Neural progenitor cell (in vitro differentiated cells): Measurements from ENCODE around the gene MRPL17. TPM values are rescaled to one million over a fixed set of nuclear protein-coding genes. Genes with fewer than 3 reads are reported as not detected.
A peak's percentile ranks its signal among the peaks of the same experiment; 100 is the strongest.

ENCODE experiments used
- DNase-seq: peaks from one replicate; pipeline ENCODE4 v3.0.0-alpha.2; 2016; ENCODE audit warnings: low spot score
- H2AFZ ChIP-seq: fragments of 200-600 bp; sonication (generic); replicated peaks from 2 replicates; pipeline ENCODE4 v1.6.1; 2016; ENCODE audit warnings: antibody characterized with exemption
- H3F3A ChIP-seq: fragments of 200-600 bp; sonication (generic); 2 replicates; pipeline ENCODE4 v1.6.1; 2016; ENCODE audit warnings: antibody characterized with exemption, low read depth
- H3K27ac ChIP-seq: fragments of 200-600 bp; sonication (generic); 2 replicates; pipeline ENCODE4 v1.5.1; 2016; ENCODE audit warnings: mild to moderate bottlenecking
- H3K27me3 ChIP-seq: fragments of 200-600 bp; sonication (generic); 2 replicates; pipeline ENCODE4 v1.6.1; 2016; ENCODE audit warnings: mild to moderate bottlenecking, moderate library complexity
- H3K36me3 ChIP-seq: fragments of 200-600 bp; sonication (generic); 2 replicates; pipeline ENCODE4 v1.5.1; 2016
- H3K4me1 ChIP-seq: fragments of 200-600 bp; sonication (generic); 2 replicates; pipeline ENCODE4 v1.6.1; 2016; ENCODE audit warnings: mixed run types
- H3K4me2 ChIP-seq: fragments of 200-600 bp; sonication (generic); 2 replicates; pipeline ENCODE4 v1.6.1; 2016
- H3K4me3 ChIP-seq: fragments of 200-600 bp; sonication (generic); 2 replicates; pipeline ENCODE4 v1.5.1; 2016
- H3K79me2 ChIP-seq: fragments of 200-600 bp; sonication (generic); 2 replicates; pipeline ENCODE4 v1.6.1; 2016; ENCODE audit warnings: low read depth
- H3K9ac ChIP-seq: fragments of 200-600 bp; sonication (generic); 2 replicates; pipeline ENCODE4 v1.6.1; 2016
- H3K9me3 ChIP-seq: fragments of 200-600 bp; sonication (generic); 2 replicates; pipeline ENCODE4 v1.5.1; 2016; ENCODE audit warnings: low read depth
- H4K20me1 ChIP-seq: fragments of 200-600 bp; sonication (generic); 2 replicates; pipeline ENCODE4 v1.6.1; 2016; ENCODE audit warnings: low read depth
- H3K27ac Mint-ChIP-seq: 3 replicates; pipeline ENCODE4 v1.8.0; 2021; ENCODE audit warnings: mixed read lengths
- H3K27me3 Mint-ChIP-seq: 2 replicates; pipeline ENCODE4 v1.8.0; 2022; ENCODE audit warnings: low read depth, mild to moderate bottlenecking, inconsistent platforms, moderate library complexity, mixed read lengths; ENCODE audit not compliant: insufficient read depth
- H3K36me3 Mint-ChIP-seq: 3 replicates; pipeline ENCODE4 v1.8.0; 2021; ENCODE audit warnings: mixed read lengths
- H3K4me1 Mint-ChIP-seq: 3 replicates; pipeline ENCODE4 v1.8.0; 2021; ENCODE audit warnings: mixed read lengths
- H3K4me3 Mint-ChIP-seq: 3 replicates; pipeline ENCODE4 v1.8.0; 2021; ENCODE audit warnings: mild to moderate bottlenecking, moderate library complexity, mixed read lengths
- H3K9me3 Mint-ChIP-seq: 3 replicates; pipeline ENCODE4 v1.8.0; 2020; ENCODE audit warnings: mixed read lengths
- CTCF ChIP-seq: fragments of 200-600 bp; sonication (generic); IDR thresholded peaks from 2 replicates; pipeline ENCODE4 v1.5.1; 2017; ENCODE audit warnings: antibody characterized with exemption, mild to moderate bottlenecking
- EZH2 ChIP-seq: fragments of 200-600 bp; sonication (generic); IDR thresholded peaks from 2 replicates; pipeline ENCODE4 v1.6.1; 2017; ENCODE audit warnings: antibody characterized with exemption, mild to moderate bottlenecking, moderate library complexity
- EZH2phosphoT487 ChIP-seq: fragments of 200-600 bp; sonication (generic); IDR thresholded peaks from 2 replicates; pipeline ENCODE4 v1.6.1; 2017; ENCODE audit warnings: antibody characterized with exemption
- total RNA-seq: library from RNA; depleted of rRNA; stranded (reverse); fragments of >200 nt; gene quantifications from 2 replicates; pipeline ENCODE4 v1.2.3, GENCODE V29; 2015; ENCODE audit warnings: low replicate concordance

The MRPL17 gene
- total RNA-seq, 1 donor from 2014 or later = 24.3 TPM

DNA sequence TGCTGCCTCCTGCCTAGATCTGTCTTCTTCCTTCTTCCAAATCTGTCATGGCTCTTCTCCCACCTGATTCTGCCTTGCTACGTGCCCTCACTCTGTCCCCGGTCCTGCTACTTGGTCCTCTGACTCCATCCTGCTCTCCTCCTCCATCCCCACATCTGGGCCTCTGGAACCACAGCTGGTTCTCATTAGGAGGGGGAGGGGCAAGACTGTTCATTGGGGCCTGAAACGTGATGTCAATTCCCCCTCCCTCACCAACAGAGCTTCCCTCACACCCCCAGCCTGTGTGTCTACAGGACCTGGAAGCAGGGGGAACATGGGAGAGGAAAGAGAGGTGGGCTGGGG is 36.6 kb downstream of the MRPL17 start:
- no peak for DNase-seq

DNA sequence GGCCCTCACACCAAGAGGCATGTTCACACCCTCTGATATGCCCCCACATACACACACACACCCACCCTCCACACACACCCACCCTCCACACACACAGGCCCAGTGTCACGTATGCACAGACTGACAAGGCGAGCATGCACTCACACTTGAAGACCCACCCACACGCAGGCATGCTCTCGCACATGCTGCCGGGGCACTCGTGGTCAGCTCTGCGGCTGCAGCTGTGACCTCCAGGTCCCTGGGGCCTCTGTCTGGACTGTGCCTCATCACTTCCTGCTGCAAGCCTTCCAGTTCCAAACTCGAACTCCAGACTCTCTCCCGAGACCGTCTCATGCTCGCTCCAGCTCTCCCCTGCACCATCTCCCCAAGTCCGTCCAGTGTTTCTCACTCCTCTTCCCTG is 37.1 kb downstream of the MRPL17 start:
- no peak overlapping the region for H2AFZ ChIP-seq
- H3K36me3 ChIP-seq = no peaks in the 10 kb centered on the region
- H3K27ac Mint-ChIP-seq = peak overlapping the region; percentile 55
- H3K4me3 ChIP-seq = no peak overlapping the region
- H4K20me1 ChIP-seq = no peaks in the 10 kb centered on the region
- H3K4me1 Mint-ChIP-seq = peaks cover 4% of the 10 kb centered on the region
- no peak for DNase-seq
- peaks cover 10% of the 10 kb centered on the region for H3K4me1 ChIP-seq
- H3K79me2 ChIP-seq = no peaks in the 10 kb centered on the region
- TF ChIP-seq EZH2phosphoT487 (no peak), EZH2 (no peak), CTCF (no peak)
- H3K4me2 ChIP-seq = no peak overlapping the region
- H3K9ac ChIP-seq = no peak overlapping the region
- H3F3A ChIP-seq = no peaks in the 10 kb centered on the region
- H3K4me3 Mint-ChIP-seq = no peak overlapping the region
- no peak overlapping the region for H3K27ac ChIP-seq
- peaks cover 11% of the 10 kb centered on the region for H3K36me3 Mint-ChIP-seq
- H3K27me3 Mint-ChIP-seq = no peaks in the 10 kb centered on the region
- H3K9me3 Mint-ChIP-seq = no peaks in the 10 kb centered on the region
- no peaks in the 10 kb centered on the region for H3K9me3 ChIP-seq
- peaks cover 3% of the 10 kb centered on the region for H3K27me3 ChIP-seq

More for the DNA sequence above, 36.6 kb downstream of the MRPL17 start:
- TF ChIP-seq EZH2 (no peak), EZH2phosphoT487 (no peak), CTCF (no peak)
- no peaks in the 10 kb centered on the region for H4K20me1 ChIP-seq
- no peak overlapping the region for H3K9ac ChIP-seq
- H3K4me1 ChIP-seq = peaks cover 10% of the 10 kb centered on the region
- no peak overlapping the region for H3K27ac ChIP-seq
- Mint-ChIP-seq H3K4me3 (no peak overlapping the region), H3K36me3 (peaks cover 11% of the 10 kb centered on the region), H3K27me3 (no peaks in the 10 kb centered on the region), H3K4me1 (peaks cover 4% of the 10 kb centered on the region), H3K9me3 (no peaks in the 10 kb centered on the region), H3K27ac (no peak overlapping the region)
- peaks cover 8% of the 10 kb centered on the region for H3K27me3 ChIP-seq
- no peak overlapping the region for H3K4me3 ChIP-seq
- no peaks in the 10 kb centered on the region for H3K9me3 ChIP-seq
- H3F3A ChIP-seq = no peaks in the 10 kb centered on the region
- no peaks in the 10 kb centered on the region for H3K79me2 ChIP-seq
- no peaks in the 10 kb centered on the region for H3K36me3 ChIP-seq
- no peak overlapping the region for H2AFZ ChIP-seq
- no peak overlapping the region for H3K4me2 ChIP-seq

- no peak overlapping the region for H2AFZ ChIP-seq
- H3K4me3 ChIP-seq = no peak overlapping the region
- no peak overlapping the region for H3K4me2 ChIP-seq
- H3K36me3 Mint-ChIP-seq = peaks cover 13% of the 10 kb centered on the region
- H4K20me1 ChIP-seq = no peaks in the 10 kb centered on the region
- no peak overlapping the region for H3K27ac Mint-ChIP-seq
- no peaks in the 10 kb centered on the region for H3K36me3 ChIP-seq
- H3F3A ChIP-seq = no peaks in the 10 kb centered on the region
- H3K9me3 Mint-ChIP-seq = no peaks in the 10 kb centered on the region
- H3K27me3 Mint-ChIP-seq = no peaks in the 10 kb centered on the region
- no peaks in the 10 kb centered on the region for H3K9me3 ChIP-seq
- no peak for TF ChIP-seq CTCF
- no peak for TF ChIP-seq EZH2phosphoT487
- TF ChIP-seq EZH2 = no peak
- peaks cover 4% of the 10 kb centered on the region for H3K4me1 Mint-ChIP-seq
- no peak for DNase-seq
- H3K4me3 Mint-ChIP-seq = no peak overlapping the region
- H3K27ac ChIP-seq = no peak overlapping the region
- no peaks in the 10 kb centered on the region for H3K27me3 ChIP-seq
- H3K4me1 ChIP-seq = peaks cover 10% of the 10 kb centered on the region
- H3K9ac ChIP-seq = no peak overlapping the region
- no peaks in the 10 kb centered on the region for H3K79me2 ChIP-seq
Observed at GRCh38 chr11:6642957-6643356, 40.2 kb downstream of the MRPL17 start.
